Stimulated activated CD8-positive, alpha-beta memory T cell treated with anti-CD3 and anti-CD28 coated beads, Interleukin-15, amount 100 ng/mL, for 4 hours (primary cell): Measurements from ENCODE around the gene TRAF5.
"Not testable (repeated sequence)": the region's sequence is repeated elsewhere in the genome, so short reads cannot be mapped to it uniquely, and the experiment has no call there.

ENCODE experiments used
- DNase-seq, 2 donors: peaks; one replicate each; pipeline ENCODE4 v3.0.0-alpha.2; 2020; ENCODE audit warnings: low read depth in 2 of 2

Gene TRAF5

DNA sequence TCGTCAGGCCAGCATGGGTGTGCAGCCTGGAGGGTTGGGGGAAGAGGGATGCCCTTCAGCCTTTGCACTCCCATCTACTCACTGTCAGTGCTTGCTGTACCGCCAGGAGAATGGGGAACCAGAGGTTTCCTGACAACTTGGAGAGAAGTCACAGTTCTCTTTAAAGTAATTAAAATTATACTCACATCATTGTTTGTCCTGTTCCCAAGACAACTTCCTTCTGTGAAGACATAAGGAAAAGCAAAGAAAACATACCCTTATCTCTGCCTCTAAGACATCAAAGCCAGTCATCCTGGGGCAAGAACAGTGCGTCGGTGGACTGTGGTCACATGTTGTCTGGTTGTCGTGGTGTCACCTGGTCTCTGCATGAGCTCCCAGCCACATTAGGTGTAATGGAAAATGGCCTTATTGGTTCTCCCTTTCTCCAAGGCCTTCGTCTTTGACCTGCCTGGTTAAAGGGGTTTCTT lies 17.6 kb downstream of the TRAF5 start:
- DNase-seq, result no peak

DNA sequence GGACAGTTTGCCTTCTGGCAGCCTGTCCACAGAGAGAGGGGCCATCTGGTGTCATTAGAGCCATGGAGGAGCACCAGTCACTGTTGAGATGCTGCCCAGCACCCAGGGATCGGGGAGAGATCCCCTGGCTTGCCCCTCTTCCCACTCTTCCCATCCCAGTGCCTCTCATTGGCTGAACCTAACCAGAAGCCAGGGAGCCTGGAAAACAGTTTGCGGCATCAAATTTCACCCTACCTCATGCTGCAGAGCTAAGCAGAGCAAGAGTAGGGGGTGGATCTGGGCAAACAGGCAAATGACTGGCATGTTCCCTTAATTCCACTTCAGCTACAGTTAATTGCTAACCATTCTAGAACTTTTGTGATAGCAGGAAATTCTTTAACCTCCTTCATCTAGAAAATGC lies 19.1 kb downstream of the TRAF5 start:
- DNase-seq, result no peak

DNA sequence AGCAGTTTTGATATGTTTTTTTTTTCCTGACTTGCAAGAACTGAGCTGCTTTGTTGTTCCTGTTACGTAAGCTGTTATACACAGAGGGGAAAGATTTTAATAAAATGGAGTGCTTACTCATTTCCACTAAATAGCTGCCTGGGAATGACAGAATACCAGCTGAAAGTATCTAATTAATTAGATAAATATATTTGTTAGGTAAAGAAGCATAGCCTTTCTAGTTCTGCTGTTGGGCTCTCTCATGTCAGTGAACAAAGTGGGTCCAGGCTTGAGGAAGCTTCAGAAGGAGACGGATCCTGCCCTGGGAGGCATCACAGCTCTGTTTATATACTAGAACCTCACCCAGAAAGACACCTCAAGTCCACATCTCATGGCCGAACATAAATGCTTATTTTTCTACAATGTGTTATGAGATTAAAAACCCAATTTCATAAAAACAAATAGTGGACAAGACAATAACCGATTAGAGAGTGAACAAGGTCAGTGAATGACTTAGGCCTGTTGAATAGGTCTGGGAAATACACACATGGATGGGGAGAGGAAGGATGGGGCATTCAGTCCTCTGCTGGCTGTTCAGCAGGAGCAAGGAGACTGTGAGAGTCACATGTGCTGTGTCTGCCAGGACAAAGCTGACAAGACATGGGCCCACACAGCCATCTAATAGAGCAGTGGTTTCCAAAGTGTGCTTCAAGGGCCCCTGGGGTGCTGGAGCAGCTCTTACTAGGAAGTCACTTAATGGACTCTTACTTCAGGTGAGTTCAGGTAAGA lies 20.6 kb downstream of the TRAF5 start:
- no peak for DNase-seq

DNA sequence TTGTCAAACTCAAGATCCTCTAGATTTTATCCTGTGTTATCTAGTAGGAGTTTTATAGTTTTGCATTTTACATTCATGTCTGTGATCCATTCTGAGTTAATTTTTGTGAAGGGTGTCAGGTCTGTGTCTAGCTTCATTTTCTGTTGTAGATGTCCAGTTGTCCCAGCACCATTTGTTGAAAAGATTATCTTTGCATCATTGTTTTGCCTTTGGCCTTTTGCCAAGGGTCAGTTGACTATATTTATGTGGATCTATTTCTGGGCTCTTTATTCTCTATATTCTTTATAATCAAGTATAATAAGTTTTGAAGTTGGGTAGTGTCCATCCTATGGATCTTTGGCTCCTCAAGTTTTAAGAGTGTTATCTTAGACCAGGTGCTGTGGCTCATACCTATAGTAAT lies 21.9 kb downstream of the TRAF5 start:
- no peak for DNase-seq

DNA sequence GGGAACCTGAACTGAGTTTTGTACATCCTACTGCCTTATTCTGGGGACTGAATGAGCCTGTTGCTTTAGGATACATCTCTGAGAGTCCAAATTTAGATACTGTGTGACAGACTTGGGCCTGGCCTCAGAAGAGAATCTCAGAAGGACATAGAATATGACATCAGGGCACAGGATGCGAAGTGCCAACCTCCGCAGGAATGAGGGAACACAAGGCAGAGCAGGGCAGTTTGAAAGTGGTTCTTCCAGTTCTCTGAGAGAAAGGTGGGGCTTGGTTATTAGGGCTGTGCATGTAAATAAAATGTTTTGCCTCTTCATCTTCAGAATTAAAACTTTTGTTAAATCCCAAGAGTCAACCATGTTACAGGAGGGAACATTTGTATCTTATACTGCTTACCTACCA lies 23.1 kb downstream of the TRAF5 start:
- DNase-seq, result no peak

DNA sequence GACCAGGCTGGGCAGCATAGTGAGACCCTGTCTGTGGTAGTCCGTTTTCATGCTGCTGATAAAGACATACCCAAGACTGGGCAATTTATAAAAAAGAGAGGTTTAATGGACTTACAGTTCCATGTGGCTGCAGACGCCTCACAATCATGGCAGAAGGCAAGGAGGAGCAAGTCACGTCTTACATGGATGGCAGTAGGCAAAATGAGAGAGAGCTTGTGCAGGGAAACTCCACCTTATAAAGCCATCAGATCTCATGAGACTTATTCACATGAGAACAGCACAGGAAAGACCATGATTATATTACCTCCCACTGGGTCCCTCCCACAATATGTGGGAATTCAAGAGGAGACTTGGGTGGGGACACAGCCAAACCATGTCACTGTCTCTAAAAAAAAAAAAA lies 25.4 kb downstream of the TRAF5 start:
- not testable (repeated sequence) for DNase-seq

DNA sequence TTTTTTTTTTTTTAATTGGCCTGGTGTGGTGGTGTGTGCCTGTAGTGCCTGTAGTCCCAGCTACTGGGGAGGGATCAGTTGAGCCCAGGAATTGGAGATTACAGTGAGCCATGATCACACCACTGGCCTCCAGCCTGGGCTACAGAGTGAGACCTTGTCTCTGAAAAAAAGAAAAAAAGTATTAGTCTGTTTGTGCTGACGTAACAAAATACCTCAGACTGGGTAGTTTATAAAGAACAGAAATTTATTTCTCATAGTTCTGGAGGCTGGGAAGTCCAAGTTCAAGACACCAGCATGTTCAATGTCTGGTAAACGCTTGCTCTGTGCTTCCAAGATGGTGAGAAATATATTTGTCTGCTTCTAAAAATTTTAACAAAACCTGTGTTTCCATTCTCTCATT lies 25.8 kb downstream of the TRAF5 start:
- no peak for DNase-seq

DNA sequence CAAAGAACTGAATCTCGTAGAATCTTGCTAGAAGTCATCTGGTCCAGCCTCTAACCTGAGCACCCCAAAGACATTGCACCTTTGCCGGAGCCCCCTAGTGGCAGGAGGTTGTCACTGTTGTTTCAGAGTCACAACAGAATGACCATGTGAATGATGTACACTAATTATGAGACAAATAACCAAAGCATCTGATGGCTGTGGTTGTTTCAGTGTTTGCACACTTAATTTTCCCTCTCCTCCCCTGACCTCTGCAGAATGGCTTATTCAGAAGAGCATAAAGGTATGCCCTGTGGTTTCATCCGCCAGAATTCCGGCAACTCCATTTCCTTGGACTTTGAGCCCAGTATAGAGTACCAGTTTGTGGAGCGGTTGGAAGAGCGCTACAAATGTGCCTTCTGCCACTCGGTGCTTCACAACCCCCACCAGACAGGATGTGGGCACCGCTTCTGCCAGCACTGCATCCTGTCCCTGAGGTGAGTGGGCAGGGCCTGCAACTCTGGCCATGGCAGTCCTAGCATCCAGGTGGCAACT lies 26.4 kb downstream of the TRAF5 start:
- DNase-seq, result peak in 1 of 2 donors; percentile 43

DNA sequence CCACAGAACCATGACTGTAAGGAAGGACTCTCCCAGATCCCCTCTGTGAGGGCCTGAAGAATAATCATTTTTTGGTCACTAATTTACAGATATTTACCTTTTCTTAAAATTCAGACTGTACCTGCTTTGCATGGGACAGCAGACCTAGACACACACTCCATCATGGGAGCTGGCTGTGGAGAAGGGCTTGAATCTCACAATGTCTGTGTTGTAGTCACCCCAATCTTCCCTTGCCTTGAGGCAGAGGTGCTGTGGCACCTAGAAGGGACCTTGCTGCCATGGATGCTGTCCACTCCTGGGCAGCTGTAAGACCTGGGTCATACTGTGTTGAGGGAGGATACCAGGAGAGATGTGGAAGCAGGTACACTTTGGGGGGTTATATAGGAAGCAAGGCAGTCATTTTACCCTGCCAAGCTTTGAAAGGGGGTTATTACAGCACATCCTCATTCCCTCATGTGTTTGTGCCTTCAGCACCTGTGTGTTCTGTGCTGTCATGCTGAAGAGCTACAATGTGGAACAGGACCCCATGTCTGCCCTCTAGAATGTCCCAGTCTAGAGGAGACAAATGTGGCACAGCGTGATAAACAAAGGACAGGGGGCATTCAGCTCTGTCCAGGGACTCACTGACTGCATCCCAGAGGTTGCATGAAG lies 27.1 kb downstream of the TRAF5 start:
- no peak for DNase-seq

DNA sequence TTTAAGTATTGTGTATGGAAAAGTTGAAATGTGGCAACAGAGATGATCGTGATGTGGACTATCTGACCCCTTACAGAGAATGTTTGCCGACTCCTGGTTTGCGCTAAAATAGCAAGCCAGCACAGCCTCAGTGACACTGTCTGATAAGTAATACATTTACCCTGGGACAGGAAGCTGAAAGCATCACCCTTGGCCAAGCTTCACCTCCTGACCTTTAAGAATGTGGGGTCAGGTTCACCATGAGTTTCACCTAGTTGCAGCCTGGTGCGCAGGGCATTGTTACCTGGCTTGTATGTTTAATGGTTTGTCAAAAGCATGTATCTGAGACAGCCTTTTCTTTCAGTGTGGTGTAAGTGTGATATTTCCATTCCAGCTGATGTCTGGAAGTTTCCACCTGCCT lies 29.2 kb downstream of the TRAF5 start:
- no peak for DNase-seq

DNA sequence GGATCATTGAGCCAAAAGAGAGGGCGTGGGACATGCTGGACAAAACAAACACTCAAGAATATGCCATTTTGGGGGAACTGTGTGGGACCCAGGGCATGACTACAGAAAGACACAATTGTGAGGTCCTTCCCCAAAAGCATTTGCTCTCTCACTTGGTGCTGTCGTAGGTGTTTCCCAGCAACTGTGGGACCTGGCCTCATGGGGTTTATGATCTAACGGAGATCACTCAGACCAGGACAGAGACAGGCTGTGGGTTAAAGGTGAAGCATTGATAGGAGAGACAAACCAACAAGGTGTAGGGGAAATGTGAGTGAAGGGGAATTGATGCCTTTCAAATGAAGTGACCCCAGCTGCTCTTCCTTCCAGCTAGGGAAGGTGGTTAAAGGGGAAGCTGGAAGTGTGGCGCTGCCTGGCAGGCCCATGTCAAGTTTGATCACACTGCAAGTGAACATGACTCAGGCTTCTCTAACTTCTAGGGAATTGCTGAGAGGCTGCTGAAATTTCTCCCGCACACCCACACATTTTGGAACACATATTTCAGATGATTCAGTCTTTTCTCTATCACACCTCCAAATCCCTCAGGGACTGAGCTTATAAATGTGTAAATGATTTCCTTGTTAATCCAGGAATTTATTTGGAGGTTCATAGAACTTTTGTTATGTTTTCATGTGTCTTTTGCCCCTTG lies 30.2 kb downstream of the TRAF5 start:
- DNase-seq, result no peak

DNA sequence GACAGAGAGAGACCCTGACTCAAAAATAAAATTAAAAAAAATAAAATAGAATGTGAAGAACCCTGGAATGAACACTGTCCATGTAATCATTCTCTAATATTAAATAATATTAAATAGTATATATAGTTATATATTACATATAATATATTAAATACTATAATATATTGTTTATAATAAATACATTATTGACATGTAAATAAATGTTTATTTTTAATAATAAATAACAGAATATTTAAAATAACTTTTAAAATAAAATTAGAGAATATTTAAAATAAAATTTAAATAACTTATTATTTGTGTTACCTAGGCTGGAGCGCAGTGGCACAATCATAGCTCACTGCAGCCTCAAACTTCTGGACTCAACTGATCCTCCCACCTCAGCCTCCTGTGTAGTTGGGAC lies 32.1 kb downstream of the TRAF5 start:
- no peak for DNase-seq

DNA sequence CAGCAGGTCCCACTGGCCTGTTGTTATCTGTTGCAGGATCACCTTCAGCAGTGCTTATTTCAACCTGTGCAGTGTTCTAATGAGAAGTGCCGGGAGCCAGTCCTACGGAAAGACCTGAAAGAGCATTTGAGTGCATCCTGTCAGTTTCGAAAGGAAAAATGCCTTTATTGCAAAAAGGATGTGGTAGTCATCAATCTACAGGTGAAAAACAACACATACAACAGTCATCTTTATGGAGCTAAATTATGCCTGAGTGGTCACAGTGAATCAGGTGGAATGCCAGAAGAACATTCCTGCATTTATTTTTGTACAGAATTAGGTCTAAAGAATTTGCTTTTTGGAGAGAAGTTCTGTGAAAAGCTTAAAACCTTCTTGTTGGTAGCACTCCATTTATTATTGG lies 33.2 kb downstream of the TRAF5 start:
- DNase-seq, result no peak

DNA sequence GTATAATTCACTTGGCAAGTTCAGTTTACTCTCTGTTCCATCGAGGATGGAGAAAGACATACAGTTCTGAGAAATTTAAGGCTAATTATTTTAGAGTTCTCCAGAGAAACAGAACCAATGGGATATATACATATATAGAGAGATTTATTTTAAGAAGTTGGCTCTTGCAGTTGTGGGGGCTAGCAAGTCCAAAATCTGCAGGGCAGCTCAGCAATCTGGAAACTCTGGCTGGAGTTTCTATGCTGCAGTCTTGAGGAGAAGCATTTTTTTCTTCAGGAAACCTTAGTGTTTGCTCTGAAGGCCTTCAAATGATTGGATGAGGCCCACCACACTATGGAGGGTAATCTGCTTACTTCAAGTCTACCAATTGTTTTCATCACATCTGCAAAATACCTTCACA lies 34.6 kb downstream of the TRAF5 start:
- no peak for DNase-seq

DNA sequence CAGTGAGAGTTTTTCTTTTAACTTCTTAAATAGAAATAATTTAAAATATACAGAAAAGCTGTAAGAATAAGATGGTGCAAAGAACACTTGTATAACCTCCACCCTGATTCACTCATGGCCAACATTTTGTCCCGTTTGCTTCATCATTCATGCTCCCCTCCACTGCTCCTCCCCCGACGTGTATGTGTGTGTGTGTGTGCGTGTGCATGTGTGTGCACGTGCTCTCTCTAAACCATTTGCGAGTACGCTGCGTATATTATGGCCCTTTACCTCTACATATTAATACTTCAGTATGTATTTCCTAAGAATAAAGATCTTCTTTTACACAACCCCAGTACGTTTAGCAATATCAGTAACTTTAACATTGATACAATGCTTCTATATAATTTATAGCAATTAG lies 43.0 kb downstream of the TRAF5 start:
- no peak for DNase-seq

DNA sequence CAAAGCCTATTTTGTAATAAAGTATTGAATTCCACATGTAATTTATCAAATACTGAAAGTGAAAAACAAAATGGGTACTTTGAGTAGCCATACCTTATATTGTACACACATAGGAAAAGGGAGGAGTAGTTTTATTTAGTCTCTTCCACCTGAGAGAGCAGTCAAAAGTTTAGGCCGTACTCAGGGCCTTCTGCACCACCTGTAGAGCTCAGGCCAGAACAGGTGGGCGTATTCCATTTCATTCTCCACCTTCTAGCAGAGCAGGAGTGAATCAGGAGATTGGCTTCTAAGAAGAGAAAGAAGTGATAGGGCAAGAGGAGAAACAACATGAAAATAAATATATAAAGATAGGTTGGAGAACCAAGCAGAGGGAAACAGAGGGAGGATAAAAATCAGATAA lies 44.0 kb downstream of the TRAF5 start:
- DNase-seq, result no peak

DNA sequence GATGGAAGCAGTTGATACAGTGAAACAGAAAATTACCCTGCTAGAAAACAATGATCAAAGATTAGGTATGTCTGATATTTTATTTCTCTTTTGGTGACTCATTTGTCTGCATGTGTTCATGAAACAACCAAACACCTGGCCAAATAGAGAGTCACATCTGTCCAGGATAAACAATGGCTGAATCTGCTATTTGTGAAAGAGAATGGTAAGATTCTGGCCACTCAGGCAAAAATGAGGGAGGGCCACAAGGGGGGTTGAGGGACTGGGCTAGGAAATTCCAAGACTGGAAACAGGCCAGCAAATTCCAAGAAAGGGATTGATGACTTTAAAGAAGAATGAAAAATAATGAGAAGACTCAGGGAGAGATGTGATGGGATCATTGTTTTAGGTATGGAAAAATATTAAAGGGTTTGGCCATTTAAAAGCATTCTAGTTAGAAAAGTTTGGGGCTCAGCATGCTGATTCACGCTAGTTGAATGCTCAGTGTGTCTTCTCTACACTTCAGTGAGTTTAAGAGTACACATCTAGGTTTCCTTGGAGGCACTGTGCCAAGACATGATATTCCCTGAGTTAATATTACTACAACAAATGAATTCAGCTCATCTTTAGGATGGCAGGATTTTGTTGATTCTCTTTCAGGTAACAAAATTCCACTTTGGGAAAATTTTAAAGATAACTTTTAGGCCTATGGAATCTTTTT lies 44.9 kb downstream of the TRAF5 start:
- DNase-seq, result no peak

DNA sequence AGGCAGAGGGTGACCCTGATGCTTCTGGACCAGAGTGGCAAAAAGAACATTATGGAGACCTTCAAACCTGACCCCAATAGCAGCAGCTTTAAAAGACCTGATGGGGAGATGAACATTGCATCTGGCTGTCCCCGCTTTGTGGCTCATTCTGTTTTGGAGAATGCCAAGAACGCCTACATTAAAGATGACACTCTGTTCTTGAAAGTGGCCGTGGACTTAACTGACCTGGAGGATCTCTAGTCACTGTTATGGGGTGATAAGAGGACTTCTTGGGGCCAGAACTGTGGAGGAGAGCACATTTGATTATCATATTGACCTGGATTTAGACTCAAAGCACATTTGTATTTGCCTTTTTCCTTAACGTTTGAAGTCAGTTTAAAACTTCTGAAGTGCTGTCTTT lies 45.8 kb downstream of the TRAF5 start:
- no peak for DNase-seq

DNA sequence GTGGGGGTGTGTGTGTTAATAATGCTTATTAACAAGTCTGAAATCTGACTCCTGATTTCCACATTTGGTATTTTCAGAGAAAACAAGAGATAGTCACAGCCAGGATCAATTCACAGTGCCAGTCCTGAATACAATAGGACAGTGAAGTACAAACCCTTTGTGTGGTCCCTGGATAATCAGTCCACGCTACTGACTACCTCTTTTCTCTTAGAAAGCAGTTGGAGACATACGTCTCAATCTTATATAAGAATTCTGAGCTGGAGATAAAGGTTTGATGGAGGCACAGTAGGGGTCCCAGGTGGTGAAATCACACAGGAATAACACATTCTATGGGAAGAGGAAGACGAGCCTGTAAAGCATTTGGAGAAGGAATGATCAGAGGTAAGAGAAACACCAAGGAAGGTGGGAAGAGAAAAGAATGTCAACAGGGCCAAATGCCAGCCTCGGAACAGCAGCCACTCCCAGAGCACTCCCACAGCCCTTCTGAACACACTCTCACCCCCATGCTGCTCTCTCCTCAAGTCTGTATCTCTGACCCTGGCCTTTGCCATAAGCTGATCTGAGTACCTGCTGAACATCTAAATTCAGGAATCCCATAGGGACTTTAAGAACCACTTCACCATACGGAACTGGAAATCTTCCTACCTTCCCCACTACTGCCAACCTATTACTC lies 48.6 kb downstream of the TRAF5 start:
- DNase-seq, result no peak

DNA sequence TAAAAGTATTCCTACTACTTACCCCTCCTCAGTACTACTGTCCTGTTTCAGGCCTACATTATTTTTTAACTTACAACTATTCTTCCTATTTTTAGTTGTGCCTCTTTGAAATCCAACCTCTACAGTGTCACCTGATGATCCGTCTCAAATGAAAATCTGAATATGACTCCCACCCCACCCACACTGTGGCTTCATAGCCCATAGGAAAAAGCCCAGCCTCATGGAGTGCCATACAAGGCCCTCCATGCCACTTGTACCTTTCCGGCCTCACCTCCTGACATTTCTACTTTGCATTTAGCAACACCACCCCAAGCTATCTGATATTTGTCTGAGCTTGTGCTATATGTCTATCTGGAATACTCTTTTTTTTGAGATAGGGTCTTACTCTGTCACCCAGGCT lies 49.3 kb downstream of the TRAF5 start:
- no peak for DNase-seq

DNA sequence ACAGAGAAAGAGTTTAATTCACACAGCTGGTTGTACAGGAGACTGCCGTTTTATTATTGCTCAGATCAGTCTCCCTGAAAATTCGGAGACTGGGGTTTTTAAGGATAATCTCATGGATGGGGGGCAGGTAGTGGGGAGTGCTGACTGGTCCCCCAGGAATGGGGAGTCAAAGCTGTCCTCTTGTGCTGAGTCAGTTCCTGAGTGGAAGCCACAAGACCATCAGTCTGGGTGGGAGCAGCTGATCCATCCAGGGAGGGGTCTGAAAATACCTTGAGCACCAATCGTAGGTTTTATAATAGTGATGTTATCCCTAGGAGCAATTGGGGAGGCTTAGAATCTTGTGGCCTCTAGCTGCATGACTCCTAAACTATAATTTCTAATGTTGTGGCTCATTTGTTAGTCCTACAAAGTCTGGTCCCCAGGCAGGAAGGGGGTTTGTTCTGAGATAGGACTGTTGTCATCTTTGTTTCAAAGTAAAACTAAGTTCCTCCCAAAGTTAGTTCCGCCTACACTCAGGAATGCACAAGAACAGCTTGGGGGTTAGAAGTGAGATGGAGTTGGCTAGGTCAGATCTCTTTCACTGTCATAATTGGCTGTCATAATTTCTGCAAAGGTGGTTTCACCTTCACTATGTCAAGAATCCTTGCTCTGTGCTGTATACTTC lies 50.3 kb downstream of the TRAF5 start:
- DNase-seq, result no peak
